Psoas muscle (tissue), 8 donors: Measurements from ENCODE around the gene ANKH. TPM values are rescaled to one million over a fixed set of nuclear protein-coding genes. Genes with fewer than 3 reads are reported as not detected.

Source experiments
- ATAC-seq, 4 donors: fragments of 200-7000 bp; cut with Tn5 transposase; one replicate each; pipeline ENCODE4 v1.9.1; 2020; ENCODE audit warnings: moderate library complexity in 3 of 4, mild to moderate bottlenecking in 2 of 4
- DNase-seq, 2 donors: peaks; one replicate each; pipeline ENCODE4 v3.0.0-alpha.2; 2020
- H3K27ac ChIP-seq: fragments of 200-600 bp; one replicate; pipeline ENCODE4 v1.8.0; 2022
- H3K27me3 ChIP-seq, 3 donors: fragments of 200-600 bp in 1 of 3; one replicate each; pipeline versions ENCODE4 v1.6.1 to v1.8.0; 2013 to 2022; ENCODE audit warnings: low read length in 2 of 3, mild to moderate bottlenecking in 2 of 3, moderate library complexity in 1 of 3; ENCODE audit not compliant: insufficient read depth in 3 of 3
- H3K36me3 ChIP-seq, 2 donors: fragments of 200-600 bp in 1 of 2; one replicate each; pipeline versions ENCODE4 v1.6.1 to v1.8.0; 2013 to 2022; ENCODE audit warnings: low read depth in 1 of 2, mild to moderate bottlenecking in 1 of 2, moderate library complexity in 1 of 2; ENCODE audit not compliant: insufficient read depth in 1 of 2
- H3K4me1 ChIP-seq: fragments of 200-600 bp; one replicate; pipeline ENCODE4 v1.8.0; 2022
- H3K4me3 ChIP-seq: fragments of 200-600 bp; one replicate; pipeline ENCODE4 v1.8.0; 2022; ENCODE audit warnings: mild to moderate bottlenecking
- H3K9me3 ChIP-seq: fragments of 200-600 bp; one replicate; pipeline ENCODE4 v1.8.0; 2022
- CTCF ChIP-seq: fragments of 200-600 bp; IDR thresholded peaks from one replicate; pipeline ENCODE4 v1.8.0; 2022; ENCODE audit warnings: antibody characterized with exemption
- WGBS, 3 donors: extraction: QIAGEN DNeasy Blood & Tissue Kit; methylation state at CpG; one replicate each; pipeline versions ENCODE4 v1.1.6 to v1.1.7; 2013; 5-methylcytosine and 5-hydroxymethylcytosine counted together
- intact Hi-C, 2 donors: fragments of 100-400 bp; cut with DNase I; formaldehyde crosslinking; loops; one replicate each; pipeline versions ENCODE4 v1.11.0 to v1.14.2; 2022
- polyA plus RNA-seq, 3 donors: library from polyadenylated mRNA; stranded (reverse); fragments of 200-250 nt; gene quantifications; one replicate each; pipeline ENCODE4 v1.2.3, GENCODE V29; 2013
- total RNA-seq, 4 donors: library from RNA; stranded (reverse); fragmentation: NEBNext Ultra II Directional in 2 of 4; extraction: Animal tissue kit (Norgen Biotek cat#: 25700) in 2 of 4; gene quantifications; one replicate each; pipeline versions ENCODE4 v1.2.1 to v1.2.4, GENCODE V29; 2021 to 2023
- donor health status: healthy with polysubstance abuse.
- donor health status: DM: no; HTN: no; CAD: no; lungs with moderate emphysema.
- donor health status: Bipolar disorder and iron deficiency.
- donor health status: healthy.
- donor health status: DM: yes; HTN: yes; CAD: no.
- donor health status: DM: no; HTN: no; CAD: no.
- donor health status: DM: no; HTN: no; CAD: no.
- donor health status: DM: yes; HTN: yes; CAD: no.

ANKH gene
- total and polyA plus RNA-seq, 7 donors: 24.0 to 92.8 (median 63.0) TPM

GRCh38 chr5:14712131-14712530 lies 159.4 kb downstream of the ANKH start:
- 89 to 91% (median 90%) methylated on average over 11 of the region's 11 CpGs for WGBS, 3 donors
- intact Hi-C loops: no loop called here
- DNase-seq: no peak
- no peak for ATAC-seq
- Histone ChIP-seq H3K4me3 (no peak overlapping the region), H3K4me1 (peaks cover 15% of the 10 kb centered on the region), H3K36me3 (peaks cover 5 to 97% of the 10 kb centered on the region in 2 donors), H3K27me3 (no peaks in the 10 kb centered on the region), H3K9me3 (no peaks in the 10 kb centered on the region), H3K27ac (no peak overlapping the region)
- TF ChIP-seq CTCF: no peak

- H3K9me3 ChIP-seq: no peaks in the 10 kb centered on the region
- peaks cover 6 to 92% of the 10 kb centered on the region in 2 donors for H3K36me3 ChIP-seq
- DNase-seq (no peak), ATAC-seq (no peak)
- no peak overlapping the region for H3K27ac ChIP-seq
- WGBS, 3 donors: 85 to 89% (median 88%) methylated on average over 28 of the region's 28 CpGs
- peaks cover 14% of the 10 kb centered on the region for H3K4me1 ChIP-seq
- no peak overlapping the region for H3K4me3 ChIP-seq
- TF ChIP-seq CTCF: no peak
- intact Hi-C loops: no loop called here
- no peaks in the 10 kb centered on the region for H3K27me3 ChIP-seq
These were observed 161.1 kb downstream of the ANKH start for GRCh38 chr5:14710313-14710994.

- Histone ChIP-seq H3K4me3 (no peak overlapping the region), H3K36me3 (peaks cover 3 to 83% of the 10 kb centered on the region in 2 donors), H3K9me3 (no peaks in the 10 kb centered on the region), H3K27me3 (no peaks in the 10 kb centered on the region), H3K4me1 (peaks cover 2% of the 10 kb centered on the region), H3K27ac (no peak overlapping the region)
- DNase-seq (no peak), ATAC-seq (no peak)
- no peak for TF ChIP-seq CTCF
- intact Hi-C loops: no loop called here
- 94 to 95% (median 95%) methylated on average over 5 of the region's 5 CpGs for WGBS, 3 donors
These were observed 163.0 kb downstream of the ANKH start for GRCh38 chr5:14708551-14708950.

GRCh38 chr5:14707811-14708390 lies 163.7 kb downstream of the ANKH start:
- DNase-seq (no peak), ATAC-seq (no peak)
- peak overlapping the region; percentile 36 for H3K27ac ChIP-seq
- peaks cover 2% of the 10 kb centered on the region for H3K4me1 ChIP-seq
- 75 to 87% (median 79%) methylated on average over 9 of the region's 9 CpGs for WGBS, 3 donors
- H3K9me3 ChIP-seq: no peaks in the 10 kb centered on the region
- intact Hi-C loops: no loop called here
- H3K4me3 ChIP-seq: no peak overlapping the region
- TF ChIP-seq CTCF: no peak
- H3K27me3 ChIP-seq: no peaks in the 10 kb centered on the region
- H3K36me3 ChIP-seq: peaks cover 3 to 77% of the 10 kb centered on the region in 2 donors
